ENCODE results near the gene FGD5. TPM values are rescaled to one million over a fixed set of nuclear protein-coding genes. Genes with fewer than 3 reads are reported as not detected.

The FGD5 gene
- total RNA-seq, 3 donors from 2014 or later (not counting 1 experiment from before 2014, with no cell fraction given) = not detected

DNA sequence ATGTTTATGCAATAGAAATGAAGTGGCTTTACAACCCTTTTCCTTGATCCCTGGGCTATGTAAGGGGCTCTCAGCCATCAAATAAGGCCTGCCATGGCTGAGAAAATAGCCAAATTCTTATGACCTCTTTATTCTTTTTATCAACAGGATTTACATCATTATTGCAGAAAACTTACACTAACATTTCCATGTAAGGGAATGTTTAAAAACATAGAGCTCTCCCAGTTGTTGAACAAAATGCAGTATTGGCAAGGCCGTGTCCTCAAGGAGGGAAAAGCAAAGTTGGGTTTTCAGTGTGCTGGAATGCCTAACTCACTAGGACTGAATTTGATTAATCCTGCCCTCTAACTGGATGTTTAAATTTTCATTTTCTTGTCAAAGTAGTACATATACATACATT is 150.9 kb downstream of the FGD5 start:
- intact Hi-C loops (cut with micrococcal nuclease) = no loop called here
- ATAC-seq = no peak
- Histone ChIP-seq H3K36me3 (ENCODE audit: control insufficient read depth, insufficient read depth, low read length) (peaks cover 9% of the 10 kb centered on the region), H3K27ac (ENCODE audit: low read length) (no peak overlapping the region), H3K4me1 (ENCODE audit: control insufficient read depth, insufficient read depth, low read length) (no peaks in the 10 kb centered on the region), H3K27me3 (ENCODE audit: control insufficient read depth, insufficient read depth, low read length) (no peaks in the 10 kb centered on the region), H3K9me3 (ENCODE audit: control insufficient read depth, insufficient read depth, low read length) (no peaks in the 10 kb centered on the region), H3K4me3 (ENCODE audit: low read length) (no peak overlapping the region)
- Mint-ChIP-seq H3K4me3 (no peak overlapping the region), H3K9me3 (no peaks in the 10 kb centered on the region), H3K27me3 (ENCODE audit: low read depth in 2 of 2) (no peaks in the 10 kb centered on the region), H3K27ac (no peak overlapping the region), H3K4me1 (peaks cover 16% of the 10 kb centered on the region in 2 donors), H3K36me3 (peaks cover 8% of the 10 kb centered on the region)
- TF ChIP-seq CTCF (IDR thresholded peaks at IDR 0.05) = no peak
- no peak for DNase-seq
- 100% methylated on average over 1 of the region's 1 CpG for WGBS (ENCODE audit: insufficient coverage)

GRCh38 chr3:14976317-14976716 is 157.6 kb downstream of the FGD5 start:
- no peak overlapping the region for H3K4me3 ChIP-seq (ENCODE audit: low read length)
- Mint-ChIP-seq H3K27ac (peak overlapping the region; percentile 0 to 12), H3K4me1 (peaks cover 25 to 46% of the 10 kb centered on the region in 2 donors), H3K9me3 (no peaks in the 10 kb centered on the region), H3K4me3 (no peak overlapping the region), H3K27me3 (ENCODE audit: low read depth in 2 of 2) (no peaks in the 10 kb centered on the region), H3K36me3 (no peaks in the 10 kb centered on the region)
- DNase-seq (no peak), ATAC-seq (no peak)
- no peaks in the 10 kb centered on the region for H3K9me3 ChIP-seq (ENCODE audit: control insufficient read depth, insufficient read depth, low read length)
- intact Hi-C loops (cut with micrococcal nuclease) = no loop called here
- H3K27me3 ChIP-seq (ENCODE audit: control insufficient read depth, insufficient read depth, low read length) = no peaks in the 10 kb centered on the region
- no peak for TF ChIP-seq CTCF (IDR thresholded peaks at IDR 0.05)
- no peaks in the 10 kb centered on the region for H3K4me1 ChIP-seq (ENCODE audit: control insufficient read depth, insufficient read depth, low read length)
- H3K27ac ChIP-seq (ENCODE audit: low read length) = no peak overlapping the region
- H3K36me3 ChIP-seq (ENCODE audit: control insufficient read depth, insufficient read depth, low read length) = peaks cover 11% of the 10 kb centered on the region
- WGBS (ENCODE audit: insufficient coverage) = no CpG with 5 or more reads among the region's 1 CpG

DNA sequence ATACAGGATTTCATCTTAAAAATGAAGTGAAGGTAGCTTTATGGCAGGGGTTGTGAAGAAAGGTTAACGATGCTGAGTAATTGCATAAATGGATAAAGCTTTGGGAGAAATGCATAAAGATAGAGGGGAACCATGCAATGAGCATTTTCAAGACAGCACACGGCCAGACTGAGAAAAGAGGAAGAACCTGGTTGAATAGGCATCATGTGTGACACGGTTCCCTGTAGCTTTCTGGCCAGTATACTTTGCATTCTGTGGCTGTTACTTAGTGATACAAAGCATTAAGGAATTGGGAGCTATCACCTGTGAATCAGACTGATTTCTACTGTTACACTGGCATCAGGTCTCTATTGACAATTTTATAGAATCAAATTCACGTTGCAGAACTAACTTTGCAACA is 161.9 kb downstream of the FGD5 start:
- H3K36me3 Mint-ChIP-seq = no peaks in the 10 kb centered on the region
- intact Hi-C loops (cut with micrococcal nuclease) = no loop called here
- no peak overlapping the region for H3K4me3 ChIP-seq (ENCODE audit: low read length)
- TF ChIP-seq CTCF (IDR thresholded peaks at IDR 0.05) = no peak
- H3K27ac Mint-ChIP-seq = peak overlapping the region; percentile 25 to 43
- peaks cover 19 to 36% of the 10 kb centered on the region in 2 donors for H3K4me1 Mint-ChIP-seq
- peaks cover 4% of the 10 kb centered on the region for H3K36me3 ChIP-seq (ENCODE audit: control insufficient read depth, insufficient read depth, low read length)
- WGBS (ENCODE audit: insufficient coverage) = 58% methylated on average over 4 of the region's 4 CpGs
- H3K9me3 ChIP-seq (ENCODE audit: control insufficient read depth, insufficient read depth, low read length) = no peaks in the 10 kb centered on the region
- H3K4me3 Mint-ChIP-seq = no peak overlapping the region
- no peak overlapping the region for H3K27ac ChIP-seq (ENCODE audit: low read length)
- no peaks in the 10 kb centered on the region for H3K9me3 Mint-ChIP-seq
- H3K4me1 ChIP-seq (ENCODE audit: control insufficient read depth, insufficient read depth, low read length) = no peaks in the 10 kb centered on the region
- DNase-seq (no peak), ATAC-seq (no peak)
- H3K27me3 ChIP-seq (ENCODE audit: control insufficient read depth, insufficient read depth, low read length) = no peaks in the 10 kb centered on the region
- H3K27me3 Mint-ChIP-seq (ENCODE audit: low read depth in 2 of 2) = no peaks in the 10 kb centered on the region

Other genes with a start within 250 kb of the FGD5 start
- gene CCDC174, start 167.2 kb upstream of the FGD5 start, total RNA-seq = 10 to 100 TPM; 29.7 to 41.2 (median 31.9) TPM
- gene C3orf20, start 143.8 kb upstream of the FGD5 start, total RNA-seq = under 1 TPM in 1 of 3 donors, not detected in 2; 0.14 TPM
- gene NR2C2, start 128.6 kb downstream of the FGD5 start, total RNA-seq = 10 to 100 TPM; 70.4 to 94.3 (median 81.6) TPM
- gene MRPS25, start 246.4 kb downstream of the FGD5 start, total RNA-seq = 10 to 100 TPM; 32.3 to 41.4 (median 41.4) TPM

Measured in natural killer cell (primary cell).